CD1c-positive myeloid dendritic cell (primary cell): ENCODE measurements around the gene ZCWPW1.
"Not testable (repeated sequence)": the region's sequence is repeated elsewhere in the genome, so short reads cannot be mapped to it uniquely, and the experiment has no call there.

ENCODE experiments used
- DNase-seq: peaks from one replicate; pipeline ENCODE4 v3.0.0-alpha.2; 2016; ENCODE audit errors: extremely low spot score

Gene ZCWPW1

DNA sequence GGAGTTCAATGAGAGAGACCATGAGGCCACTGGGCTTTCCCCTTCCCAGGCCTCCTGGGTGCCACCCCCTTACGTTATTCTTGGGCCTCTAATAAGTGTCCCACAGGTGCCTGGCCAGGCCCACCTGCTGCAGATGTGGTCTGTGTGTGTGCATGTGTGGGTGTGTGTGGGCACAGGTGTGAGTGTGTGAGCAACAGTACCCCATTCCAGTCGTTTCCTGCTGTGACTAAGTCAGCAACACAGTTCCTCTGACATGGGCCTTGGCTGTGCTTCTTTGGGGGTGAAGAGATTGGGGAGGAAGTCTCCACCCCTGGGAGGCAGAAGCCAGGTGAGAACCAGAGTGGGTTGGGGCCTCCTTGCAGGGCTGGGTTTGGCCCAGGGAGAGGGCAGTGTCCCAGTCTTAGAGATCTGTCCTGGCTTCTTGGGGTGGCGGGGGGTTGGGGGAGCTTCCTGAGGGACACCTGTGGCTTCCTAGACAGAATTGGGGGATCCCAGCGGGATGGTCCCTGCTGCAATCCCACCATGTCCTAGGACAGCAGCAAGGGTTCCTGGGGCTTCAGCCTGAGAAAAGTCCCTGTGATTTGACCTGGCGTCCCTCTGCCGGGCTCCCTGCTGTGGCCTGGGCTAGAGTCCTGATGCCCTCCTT, 74.7 kb downstream of the ZCWPW1 start:
- DNase-seq: no peak

DNA sequence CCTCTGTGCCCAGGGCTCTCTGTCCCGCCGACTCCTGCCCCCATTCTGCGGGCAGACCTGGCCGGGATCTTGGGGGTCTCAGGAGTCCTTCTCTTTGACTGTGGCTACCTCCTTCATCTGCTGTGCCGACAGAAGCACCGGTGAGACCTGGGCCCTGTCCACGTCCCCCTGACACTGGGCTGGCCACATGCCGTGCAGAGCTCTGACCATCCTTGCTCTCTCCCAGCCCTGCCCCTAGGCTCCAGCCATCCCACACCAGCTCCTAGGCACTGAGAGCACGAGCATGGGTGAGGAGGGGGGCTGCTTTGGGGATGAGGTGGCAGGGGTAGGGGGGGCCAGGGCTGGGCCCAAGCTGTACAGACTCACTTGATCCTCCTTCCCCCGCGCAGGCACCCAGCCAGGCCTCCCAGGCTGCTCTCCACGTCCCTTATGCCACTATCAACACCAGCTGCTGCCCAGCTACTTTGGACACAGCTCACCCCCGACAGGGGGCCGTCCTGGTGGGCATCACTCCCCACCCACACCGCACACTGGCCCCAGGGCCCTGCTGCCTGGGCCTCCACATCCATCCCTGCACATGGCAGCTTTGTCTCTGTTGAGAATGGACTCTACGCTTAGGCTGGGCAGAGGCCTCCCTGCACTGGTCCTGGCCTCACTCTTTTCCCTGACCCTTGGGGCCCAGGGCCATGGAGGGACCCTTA, 75.4 kb downstream of the ZCWPW1 start:
- DNase-seq: no peak

DNA sequence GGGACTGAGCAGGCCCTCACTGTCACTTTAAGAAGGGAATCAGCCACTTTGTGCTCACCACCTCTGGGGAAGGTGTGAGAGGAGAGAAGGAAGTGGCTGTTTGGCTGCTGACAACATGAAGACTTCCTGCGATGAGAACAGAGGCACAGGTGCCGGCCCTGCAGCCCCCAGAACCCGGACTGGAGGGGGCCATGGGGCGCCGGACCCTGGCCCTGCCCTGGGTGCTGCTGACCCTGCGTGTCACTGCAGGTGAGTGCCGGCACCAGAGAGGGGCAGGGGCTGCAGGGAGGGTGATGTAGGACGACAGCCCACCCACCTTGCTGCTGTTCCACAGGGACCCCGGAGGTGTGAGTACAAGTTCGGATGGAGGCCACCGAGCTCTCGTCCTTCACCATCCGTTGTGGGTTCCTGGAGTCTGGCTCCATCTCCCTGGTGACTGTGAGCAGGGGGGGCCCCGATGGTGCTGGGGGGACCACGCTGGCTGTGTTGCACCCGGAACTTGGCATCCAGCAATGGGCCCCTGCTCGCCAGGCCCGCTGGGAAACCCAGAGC, 76.2 kb downstream of the ZCWPW1 start:
- not testable (repeated sequence) for DNase-seq

DNA sequence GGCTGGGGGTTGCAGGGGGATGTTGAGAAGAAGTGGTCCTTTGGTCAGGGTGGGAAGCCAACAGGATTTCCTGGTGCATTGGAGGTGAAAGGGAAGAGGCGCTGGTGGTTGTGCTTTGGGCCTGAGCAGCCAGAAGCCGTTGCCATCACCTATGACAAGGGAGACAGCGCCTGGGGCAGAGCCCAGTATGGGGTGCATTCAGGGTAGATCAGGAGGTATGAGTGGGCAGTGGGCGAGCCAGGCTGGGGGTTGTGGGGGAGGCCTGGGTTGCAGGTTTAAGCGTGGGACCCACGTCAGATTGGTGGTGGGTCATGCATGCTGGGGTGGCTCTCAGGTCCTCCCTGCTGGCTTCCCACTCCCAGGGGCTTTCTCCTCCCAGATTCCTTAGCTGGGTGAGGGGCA, 76.8 kb downstream of the ZCWPW1 start:
- no peak for DNase-seq
